Stimulated activated CD4-positive, alpha-beta T cell treated with anti-CD3 and anti-CD28 coated beads, Interleukin-15, amount 100 ng/mL, for 1 hour (primary cell): ENCODE measurements around the gene VSTM2L.

Source experiments
- DNase-seq, 2 donors: peaks; one replicate each; pipeline ENCODE4 v3.0.0-alpha.2; 2020; ENCODE audit warnings: low read depth in 1 of 2, low spot score in 1 of 2

Gene VSTM2L

GRCh38 chr20:37936041-37936440, 33.1 kb downstream of the VSTM2L start:
- DNase-seq = no peak

- no peak for DNase-seq
Measured at GRCh38 chr20:37936451-37936850, 33.5 kb downstream of the VSTM2L start.

- DNase-seq = no peak
Measured at GRCh38 chr20:37937686-37938085, 34.8 kb downstream of the VSTM2L start.

- DNase-seq = no peak
Measured at GRCh38 chr20:37938181-37938750, 35.3 kb downstream of the VSTM2L start.

GRCh38 chr20:37938954-37939353, 36.0 kb downstream of the VSTM2L start:
- DNase-seq = no peak

- DNase-seq = no peak
Measured at GRCh38 chr20:37939701-37940560, 37.0 kb downstream of the VSTM2L start.

- no peak for DNase-seq
Measured at GRCh38 chr20:37940858-37941257, 37.9 kb downstream of the VSTM2L start.

- no peak for DNase-seq
Measured at GRCh38 chr20:37941332-37941731, 38.4 kb downstream of the VSTM2L start.

- DNase-seq = no peak
Measured at GRCh38 chr20:37941992-37942391, 39.1 kb downstream of the VSTM2L start.

- DNase-seq = no peak
Measured at GRCh38 chr20:37943033-37943432, 40.1 kb downstream of the VSTM2L start.

GRCh38 chr20:37943501-37944455, 40.9 kb downstream of the VSTM2L start:
- no peak for DNase-seq

- no peak for DNase-seq
Measured at GRCh38 chr20:37944456-37944981, 41.6 kb downstream of the VSTM2L start.

- no peak for DNase-seq
Measured at GRCh38 chr20:37945091-37945547, 42.2 kb downstream of the VSTM2L start.

- DNase-seq = no peak
Measured at GRCh38 chr20:37946946-37947345, 44.0 kb downstream of the VSTM2L start.

- DNase-seq = no peak
Measured at GRCh38 chr20:37947943-37948342, 45.0 kb downstream of the VSTM2L start.

- DNase-seq = no peak
Measured at GRCh38 chr20:37948956-37949355, 46.0 kb downstream of the VSTM2L start.

- no peak for DNase-seq
Measured at GRCh38 chr20:37954190-37954589, 51.3 kb downstream of the VSTM2L start.

- no peak for DNase-seq
Measured at GRCh38 chr20:37954626-37955025, 51.7 kb downstream of the VSTM2L start.

GRCh38 chr20:37955511-37955910, 52.6 kb downstream of the VSTM2L start:
- no peak for DNase-seq

GRCh38 chr20:37956107-37956585, 53.2 kb downstream of the VSTM2L start:
- no peak for DNase-seq
